RCC 7860 (cell line): ENCODE results near the gene ZNF566.
A peak's percentile ranks its signal among the peaks of the same experiment; 100 is the strongest.
"Not testable (repeated sequence)": the region's sequence is repeated elsewhere in the genome, so short reads cannot be mapped to it uniquely, and the experiment has no call there.

Experiments
- DNase-seq: peaks from one replicate; pipeline ENCODE4 v3.0.0-alpha.2; 2015; ENCODE audit warnings: low spot score
- FAIRE-seq: peaks from 2 replicates; lab custom pipeline; 2012; peaks lifted over from hg19 to GRCh38; lab: Jason Lieb, UNC

ZNF566 gene

DNA sequence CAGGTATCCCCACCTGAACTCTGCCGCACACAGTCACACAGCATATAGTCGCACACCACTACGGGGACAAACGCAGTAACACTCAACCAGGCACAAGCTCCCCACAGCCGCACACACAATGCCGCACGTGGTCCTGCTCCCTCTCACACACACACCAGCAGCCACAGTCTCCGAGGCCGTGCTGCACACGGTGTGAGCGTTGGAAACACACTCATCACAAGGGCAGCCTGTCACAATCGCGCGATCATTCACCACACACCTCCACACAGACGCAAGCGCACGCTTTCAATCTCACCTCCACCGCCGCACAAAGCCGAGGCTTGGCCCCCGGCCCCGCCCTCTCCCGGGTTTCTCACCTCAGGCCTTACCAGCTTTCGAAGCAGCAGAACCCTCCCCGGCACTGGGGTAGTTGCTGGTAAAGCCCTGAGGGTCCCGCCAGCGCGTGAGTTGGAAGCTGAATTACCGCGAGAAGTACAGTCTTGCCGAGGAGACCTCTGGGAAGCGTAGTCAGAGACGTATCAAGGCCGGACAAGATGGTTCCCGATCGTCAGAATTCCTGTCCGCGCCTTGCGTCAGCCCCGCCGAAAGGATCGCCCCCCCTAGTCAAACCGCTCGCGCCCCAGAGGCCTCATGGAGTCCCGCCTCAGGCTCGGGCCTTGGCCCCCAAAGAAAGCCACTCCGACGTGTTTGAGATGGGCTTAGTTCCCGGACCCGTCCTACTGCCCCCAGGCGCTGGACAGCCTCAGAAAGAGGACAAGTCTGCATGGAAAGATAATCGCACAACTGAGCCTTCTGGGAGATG, at the start of gene ZNF566:
ZNF566 (minus strand) TSS at position 444 of the 802 bp plus-strand sequence. CDS start 13,004 bp downstream, outside the sequence.
- FAIRE-seq, result no peak
- peak; percentile 84 for DNase-seq

DNA sequence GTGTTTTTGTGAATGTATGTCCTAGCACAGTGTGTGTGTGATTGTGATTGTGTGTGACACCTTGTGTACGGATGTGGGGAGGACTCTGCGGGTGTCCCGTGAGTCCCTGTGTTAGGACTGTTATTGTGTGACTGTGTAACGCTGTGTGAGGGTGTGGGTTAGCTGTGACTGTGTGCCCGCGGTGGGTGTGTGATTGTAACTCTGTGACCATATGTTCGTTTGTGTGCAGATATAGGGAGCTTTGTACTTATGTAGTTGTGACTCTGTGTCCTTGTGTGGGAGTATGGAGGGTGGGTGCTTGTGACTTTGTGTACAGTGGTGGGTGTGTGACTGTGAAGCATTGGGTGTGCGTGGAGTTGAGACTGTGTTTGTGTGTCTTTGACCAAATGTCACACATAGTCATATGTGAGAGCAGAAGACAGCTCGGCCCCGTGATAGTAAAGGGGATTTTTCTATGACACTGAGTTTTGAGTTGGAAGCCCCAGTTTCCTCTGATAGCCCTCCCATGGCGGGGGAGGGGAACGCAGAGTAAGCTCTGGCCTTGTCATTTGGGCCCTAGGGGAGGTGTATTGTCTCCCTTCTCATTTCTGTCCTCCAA, 39.7 kb upstream of the ZNF566 start:
- no peak for FAIRE-seq
- DNase-seq, result no peak

DNA sequence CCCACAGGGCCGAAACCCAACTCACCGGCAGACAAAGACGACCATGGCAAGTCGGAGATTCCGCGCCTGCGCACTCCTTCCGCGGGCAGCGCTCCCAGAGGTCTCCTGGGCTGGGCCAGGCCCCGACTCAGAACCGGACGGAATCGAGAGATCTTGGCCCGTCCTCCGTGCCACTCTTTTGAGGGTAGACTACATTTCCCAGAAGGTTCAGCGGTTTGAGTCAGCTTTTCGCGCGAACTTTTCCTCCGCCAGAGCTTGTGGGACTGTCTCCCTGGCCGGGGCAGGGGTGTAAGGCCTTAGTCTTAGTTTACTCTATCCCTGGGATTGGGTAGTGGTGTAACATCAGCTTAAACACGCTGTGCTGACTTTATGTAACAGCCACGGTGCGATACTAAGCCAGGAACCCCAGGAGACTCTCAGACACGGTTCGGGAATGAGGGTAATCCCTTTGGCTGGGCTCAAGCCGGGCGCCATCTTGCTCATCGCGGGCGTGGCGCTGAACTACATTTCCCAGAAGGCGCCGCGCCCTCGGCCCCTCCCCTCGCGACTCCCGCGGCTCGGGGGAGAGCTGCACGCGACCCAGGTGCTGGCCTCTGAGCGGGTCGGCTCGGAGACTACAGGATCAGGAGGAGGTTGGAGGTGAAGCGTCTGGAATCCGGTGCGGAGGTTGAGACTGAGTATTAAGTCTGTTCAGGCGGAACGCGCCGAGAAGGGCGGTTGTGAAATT, 39.0 kb upstream of the ZNF566 start, which contains the start of gene ZNF260:
ZNF260 (minus strand) TSS at position 78 of the 727 bp plus-strand sequence. CDS start 13,033 bp downstream, outside the sequence.
- DNase-seq, result peak; percentile 84
- FAIRE-seq, result peak; percentile 74

DNA sequence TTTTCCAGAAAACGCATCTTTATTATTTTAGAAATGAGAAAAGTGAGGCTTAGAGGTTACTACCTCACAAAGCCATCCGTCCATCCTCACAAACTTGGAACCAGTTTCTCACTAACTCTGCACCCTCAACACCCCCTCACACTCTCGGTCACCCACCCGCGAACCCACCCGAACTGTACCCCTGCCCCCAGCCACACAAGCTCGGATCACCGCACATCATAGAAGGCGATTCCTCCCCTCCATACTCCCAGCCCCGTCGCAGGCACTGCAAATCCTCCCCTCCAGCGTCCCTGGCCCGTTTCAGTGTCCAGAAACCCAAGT, 38.5 kb upstream of the ZNF566 start:
- DNase-seq (no peak), FAIRE-seq (no peak)

DNA sequence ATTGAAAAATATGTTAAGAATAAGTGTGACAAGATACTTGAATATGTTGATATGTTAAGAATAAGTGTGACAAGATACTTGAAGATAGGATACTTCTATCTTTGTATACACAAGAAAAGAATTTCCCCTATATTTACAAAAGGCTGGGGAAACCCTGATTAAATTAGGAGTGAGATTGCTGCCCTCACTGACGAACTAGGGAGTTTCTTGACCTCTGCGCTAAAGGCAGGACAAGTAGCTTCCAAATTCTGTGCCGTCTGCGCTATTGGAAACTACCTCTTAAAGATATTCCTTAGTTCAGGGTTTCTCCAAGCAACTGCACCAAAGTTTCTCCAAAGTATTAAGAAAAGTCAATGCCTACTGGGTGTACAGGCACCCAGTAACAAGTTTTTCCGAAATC, 38.0 kb upstream of the ZNF566 start:
- DNase-seq (no peak), FAIRE-seq (no peak)

DNA sequence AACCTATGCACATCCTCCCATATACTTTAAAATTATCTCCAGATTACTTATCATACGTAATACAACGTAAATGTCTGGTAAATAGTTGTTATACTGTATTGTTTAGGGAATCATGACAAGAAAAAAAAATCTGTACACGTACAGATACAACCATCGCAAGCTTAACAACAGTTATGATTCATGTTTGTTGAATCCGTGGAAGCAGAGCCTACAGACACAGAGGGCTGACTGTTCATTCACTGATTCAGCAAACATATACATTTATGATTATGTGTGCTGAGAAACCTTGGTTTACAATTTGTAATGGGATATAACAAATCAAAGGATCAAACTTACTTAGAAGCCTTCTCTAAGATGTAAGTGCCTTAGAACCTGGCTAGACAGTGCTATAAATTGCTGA, 37.2 kb upstream of the ZNF566 start:
- no peak for DNase-seq
- FAIRE-seq, result no peak

DNA sequence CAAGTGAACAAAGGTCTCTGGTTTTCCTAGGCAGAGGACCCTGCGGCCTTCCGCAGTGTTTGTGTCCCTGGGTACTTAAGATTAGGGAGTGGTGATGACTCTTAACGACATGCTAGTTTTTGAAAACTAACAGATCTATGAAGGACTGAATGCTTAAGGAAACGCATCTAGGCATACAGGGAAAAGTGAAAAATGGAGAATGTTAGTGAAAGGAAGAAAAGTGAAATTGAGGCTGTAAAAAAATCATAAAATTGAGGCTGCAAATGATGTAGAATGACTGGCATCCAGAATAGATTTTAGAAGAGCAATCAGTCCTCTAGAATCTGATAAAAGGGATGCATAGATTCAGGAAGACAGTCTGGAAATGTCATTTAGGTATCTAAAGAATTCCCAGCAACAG, 35.3 kb upstream of the ZNF566 start:
- FAIRE-seq, result no peak
- DNase-seq, result no peak

DNA sequence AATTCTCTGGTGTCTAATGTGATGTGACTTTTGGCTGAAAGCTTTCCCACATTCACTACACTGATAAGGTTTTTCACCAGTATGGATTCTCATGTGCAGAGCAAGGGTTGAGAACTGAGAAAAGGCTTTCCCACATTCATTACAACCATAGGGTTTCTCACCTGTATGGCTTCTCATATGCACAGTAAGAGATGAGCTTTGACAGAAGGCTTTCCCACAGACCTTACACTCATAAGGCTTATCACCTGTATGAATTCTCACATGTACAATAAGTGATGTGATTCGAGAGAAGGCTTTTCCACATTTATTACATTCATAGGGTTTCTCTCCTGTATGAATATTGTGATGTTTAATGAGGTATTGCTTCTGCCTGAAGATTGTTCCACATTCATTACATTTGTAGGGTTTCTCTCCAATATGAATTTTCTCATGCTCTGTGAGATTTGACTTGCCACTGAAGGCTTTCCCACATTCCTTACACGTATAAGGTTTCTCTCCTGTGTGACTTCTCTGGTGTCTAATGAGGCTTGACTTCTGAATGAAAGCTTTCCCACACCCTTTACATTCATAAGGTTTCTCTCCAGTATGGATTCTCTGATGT, 24.8 kb upstream of the ZNF566 start:
- FAIRE-seq (no peak), DNase-seq (no peak)

DNA sequence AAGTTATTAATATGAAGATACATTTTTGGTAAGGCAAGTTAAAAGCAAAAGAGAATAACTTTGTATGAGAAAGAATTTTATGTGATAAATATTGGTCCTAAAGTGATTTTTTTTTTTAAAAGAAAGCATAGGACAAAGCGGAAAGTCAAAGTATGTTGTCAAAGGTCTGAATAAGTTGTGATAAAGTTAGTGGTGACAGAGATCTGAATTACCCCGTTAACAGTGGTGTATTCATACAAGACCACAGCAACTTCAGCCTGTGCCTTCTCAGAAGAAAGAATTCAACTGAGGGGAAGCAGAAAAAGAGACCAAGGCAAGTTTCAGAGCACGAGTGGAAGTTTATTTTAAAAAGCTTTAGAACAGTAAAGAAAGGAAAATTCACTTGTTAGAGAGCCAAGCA, 19.0 kb upstream of the ZNF566 start:
- no peak for DNase-seq
- no peak for FAIRE-seq

DNA sequence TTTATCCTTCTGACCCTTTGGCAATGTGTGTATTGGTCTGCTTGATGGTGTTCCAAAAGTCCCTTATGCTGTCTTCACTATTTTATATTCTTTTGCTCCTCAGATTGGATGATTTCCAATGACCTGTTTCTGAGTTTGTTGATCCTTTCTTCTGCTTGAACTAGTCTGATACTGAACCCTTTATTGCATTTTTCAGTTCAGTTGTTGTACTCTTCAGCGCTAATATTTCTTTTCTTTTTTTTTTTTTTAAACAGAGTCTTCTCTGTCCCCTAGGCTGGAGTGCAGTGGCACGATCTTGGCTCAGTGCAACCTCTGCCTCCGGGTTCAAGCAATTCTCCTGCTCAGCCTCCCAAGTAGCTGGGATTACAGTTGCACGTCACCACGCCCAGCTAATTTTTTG, 12.6 kb upstream of the ZNF566 start:
- FAIRE-seq (no peak), DNase-seq (no peak)

DNA sequence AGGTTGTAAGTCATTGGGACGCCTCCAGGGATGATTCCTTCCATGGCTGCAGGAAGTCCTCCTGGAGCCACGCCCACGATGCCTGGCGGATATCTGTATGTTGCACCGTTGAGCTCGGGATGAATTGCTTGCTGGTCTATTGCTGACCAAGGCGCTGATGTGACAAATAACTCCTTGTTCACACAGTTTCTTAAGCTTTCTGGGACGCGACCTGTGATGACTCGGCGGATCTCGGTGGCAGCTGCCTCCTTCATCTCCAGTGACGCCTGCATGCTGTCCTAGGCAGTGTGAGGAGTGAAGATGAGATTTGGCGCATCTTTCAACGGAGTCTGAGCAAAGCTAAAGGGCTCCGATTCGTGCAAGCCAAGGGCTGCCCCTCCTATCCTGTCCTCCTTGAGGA, 7.6 kb upstream of the ZNF566 start:
- DNase-seq (no peak), FAIRE-seq (no peak)

DNA sequence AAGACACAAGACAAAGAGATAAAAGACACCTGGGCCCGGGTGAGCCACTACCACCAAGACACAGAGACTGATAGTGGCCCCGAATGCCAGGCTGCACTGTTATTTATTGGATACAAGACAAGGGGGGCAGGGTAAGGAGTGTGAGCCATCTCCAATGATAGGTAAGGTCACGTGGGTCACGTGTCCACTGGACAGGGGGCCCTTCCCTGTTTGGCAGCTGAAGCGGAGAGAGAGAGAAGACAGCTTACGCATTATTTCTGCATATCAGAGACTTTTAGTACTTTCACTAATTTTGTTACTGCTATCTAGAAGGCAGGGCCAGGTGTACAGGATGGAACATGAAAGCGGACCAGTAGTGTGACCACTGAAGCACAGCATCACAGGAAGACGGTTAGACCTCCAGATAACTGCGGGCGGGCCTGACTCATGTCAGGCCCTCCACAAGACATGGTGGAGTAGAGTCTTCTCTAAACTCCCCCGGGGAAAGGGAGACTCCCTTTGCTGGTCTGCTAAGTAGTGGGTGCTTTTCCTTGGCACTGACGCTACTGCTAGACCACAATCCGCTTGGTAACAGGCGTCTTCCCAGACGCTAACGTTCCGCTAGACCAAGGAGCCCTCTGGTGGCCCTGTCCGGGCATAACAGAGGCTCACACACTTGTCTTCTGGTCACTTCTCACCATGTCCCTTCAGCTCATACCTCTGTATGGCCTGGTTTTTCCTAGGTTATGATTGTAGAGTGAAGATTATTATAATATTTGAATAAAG, 3.5 kb upstream of the ZNF566 start:
- DNase-seq, result peak; percentile 6
- not testable (repeated sequence) for FAIRE-seq

DNA sequence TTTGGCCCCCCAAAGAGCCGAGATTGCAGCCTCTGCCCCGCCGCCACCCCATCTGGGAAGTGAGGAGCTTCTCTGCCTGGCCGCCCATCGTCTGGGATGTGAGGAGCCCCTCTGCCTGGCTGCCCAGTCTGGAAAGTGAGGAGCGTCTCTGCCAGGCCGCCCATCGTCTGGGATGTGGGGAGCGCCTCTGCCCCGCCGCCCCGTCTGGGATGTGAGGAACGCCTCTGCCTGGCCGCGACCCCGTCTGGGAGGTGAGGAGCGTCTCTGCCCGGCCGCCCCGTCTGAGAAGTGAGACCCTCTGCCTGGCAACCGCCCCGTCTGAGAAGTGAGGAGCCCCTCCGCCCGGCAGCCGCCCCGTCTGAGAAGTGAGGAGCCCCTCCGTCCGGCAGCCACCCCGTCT, 1.5 kb upstream of the ZNF566 start:
- DNase-seq, FAIRE-seq: not testable (repeated sequence)

DNA sequence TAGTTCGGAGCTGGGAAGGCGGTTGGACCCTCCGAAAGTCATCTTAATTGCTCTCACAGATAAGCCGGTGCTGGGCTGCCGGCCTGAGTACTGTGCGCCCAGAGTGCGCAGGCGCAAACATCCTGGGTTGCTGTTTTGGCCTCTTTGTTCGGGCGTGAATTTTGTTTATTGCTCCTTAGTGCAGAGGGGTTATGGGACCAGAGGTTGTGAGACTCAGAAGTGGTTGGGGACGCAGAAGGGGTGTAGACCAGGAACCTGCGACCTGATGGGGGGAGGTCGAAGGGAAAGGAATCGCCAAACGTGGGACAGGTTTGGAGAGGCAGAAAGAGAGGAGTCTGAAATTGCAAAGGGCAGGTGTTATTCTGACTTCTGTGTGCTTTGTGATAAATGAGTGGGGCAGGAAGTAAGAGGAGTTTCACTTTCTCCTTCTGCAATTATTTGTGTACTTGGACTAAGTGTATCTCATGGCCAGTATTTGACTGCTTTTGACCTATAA, 607 bp upstream of the ZNF566 start:
- DNase-seq (peak; percentile 65), FAIRE-seq (no peak)

DNA sequence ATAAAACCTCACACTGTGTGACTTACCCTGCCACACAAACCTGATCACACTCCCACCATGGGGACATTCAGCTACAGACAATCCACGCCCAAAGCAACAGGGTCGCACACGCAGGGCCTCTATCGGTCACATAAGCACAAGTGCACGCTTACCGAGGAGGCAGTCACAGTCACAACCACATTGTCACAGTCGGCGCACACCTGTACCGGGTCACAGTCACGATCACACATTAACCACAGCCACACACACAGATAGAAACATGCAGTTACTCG, 579 bp downstream of the ZNF566 start:
- no peak for FAIRE-seq
- peak; percentile 8 for DNase-seq

DNA sequence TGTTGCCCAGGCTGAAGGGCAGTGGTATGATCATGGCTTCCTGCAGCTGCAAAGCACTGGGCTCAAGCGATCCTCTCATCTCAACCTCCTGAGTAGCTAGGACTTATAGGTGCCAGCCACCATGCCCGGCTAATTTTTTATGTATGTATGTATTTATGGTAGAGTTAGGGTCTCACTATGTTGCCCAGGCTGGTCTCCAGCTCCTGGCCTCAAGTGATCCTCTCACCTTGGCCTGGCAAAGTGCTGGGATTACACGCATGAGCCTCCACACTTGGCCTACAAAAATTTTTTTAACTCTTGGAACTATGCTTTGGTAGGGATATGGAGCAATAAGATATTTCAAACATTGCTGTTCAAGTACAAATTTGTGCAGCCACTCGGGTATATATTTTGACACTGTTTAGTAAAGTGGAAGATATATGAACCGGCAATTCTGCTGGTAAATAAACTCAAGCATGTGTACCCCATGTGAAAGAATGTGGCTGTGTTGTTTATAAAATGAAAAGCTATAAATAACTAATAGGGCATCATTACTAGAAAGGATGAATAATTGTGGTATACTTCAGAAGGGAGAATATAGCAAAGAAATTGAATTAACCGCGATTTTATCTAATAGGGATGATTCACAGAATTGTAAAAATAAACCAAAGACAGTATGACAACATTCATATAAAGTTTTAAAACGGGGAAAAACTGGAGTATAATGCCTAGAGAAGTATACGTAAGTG, 1.1 kb downstream of the ZNF566 start:
- FAIRE-seq (no peak), DNase-seq (no peak)

DNA sequence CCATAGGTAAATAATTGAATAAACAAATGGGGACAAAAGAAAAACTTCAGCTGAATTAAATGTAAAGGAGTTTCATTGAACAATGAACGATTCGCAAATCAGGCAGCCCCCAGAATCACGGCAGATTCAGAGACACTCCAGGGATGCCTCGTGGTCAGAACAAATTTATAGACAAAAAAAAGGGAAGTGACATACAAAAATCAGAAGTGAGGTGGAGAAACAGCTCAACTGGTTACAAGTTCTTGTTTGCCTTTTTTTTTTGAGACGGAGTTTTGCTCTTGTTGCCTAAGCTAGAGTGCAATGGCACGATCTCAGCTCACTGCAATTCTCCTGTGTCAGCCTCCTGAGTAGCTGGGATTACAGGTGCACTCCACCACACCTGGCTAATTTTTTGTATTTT, 5.7 kb downstream of the ZNF566 start:
- FAIRE-seq (no peak), DNase-seq (no peak)

DNA sequence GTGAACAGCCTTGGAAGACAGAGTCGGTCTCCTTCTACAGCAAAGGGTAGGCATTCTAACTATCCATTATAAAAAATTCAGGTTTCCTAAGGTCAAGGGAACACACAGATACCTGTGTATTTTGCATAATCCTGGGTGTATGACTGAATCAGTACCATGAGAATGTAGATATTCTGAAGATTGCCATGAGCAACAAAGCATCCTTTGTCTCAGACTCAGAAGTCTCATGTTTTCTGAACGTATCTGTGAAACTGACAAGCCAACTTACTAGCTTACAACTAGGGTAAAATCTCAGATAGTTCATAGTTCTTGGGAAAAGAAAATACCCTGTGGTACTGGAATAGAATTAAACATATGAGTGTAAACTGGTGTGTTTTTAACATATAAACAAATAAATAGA, 6.5 kb downstream of the ZNF566 start:
- no peak for FAIRE-seq

DNA sequence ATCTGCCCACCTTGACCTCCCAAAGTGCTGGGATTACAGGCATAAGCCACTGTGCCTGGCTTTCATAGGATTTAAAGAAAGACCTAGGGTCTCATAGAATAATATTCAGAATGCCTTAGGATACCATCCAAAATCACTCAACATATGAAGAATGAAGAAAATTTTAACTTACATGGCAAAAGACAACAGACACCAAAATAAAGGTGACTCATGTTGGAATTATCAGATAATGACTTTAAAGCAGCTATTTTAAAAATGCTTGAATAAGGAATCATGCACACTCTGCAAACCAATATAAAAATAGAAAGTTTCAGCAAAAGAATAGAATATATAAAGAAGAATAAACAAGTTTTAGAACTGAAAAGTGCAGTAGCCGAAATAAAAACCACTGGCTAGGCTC, 29.3 kb downstream of the ZNF566 start:
- FAIRE-seq (no peak), DNase-seq (no peak)

More for the DNA sequence above, 6.5 kb downstream of the ZNF566 start:
- DNase-seq, result no peak

DNA sequence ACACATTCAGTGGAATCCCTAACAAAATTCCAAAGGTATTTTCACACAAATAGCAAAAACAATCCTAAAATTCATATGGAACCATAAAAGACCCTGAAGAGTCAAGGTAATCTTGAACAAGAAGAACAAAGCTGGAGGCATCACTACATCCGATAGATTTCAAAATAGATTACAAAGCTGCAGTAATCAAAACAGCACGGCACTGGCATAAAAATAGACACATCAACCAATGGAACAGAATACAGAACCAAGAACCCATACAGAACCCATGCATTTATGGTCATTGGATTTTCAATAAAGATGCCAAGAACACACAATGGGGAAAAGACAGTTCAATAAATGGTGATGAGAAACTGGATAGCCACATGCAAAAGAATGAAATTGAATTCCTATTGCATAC, 32.5 kb downstream of the ZNF566 start:
- DNase-seq (no peak), FAIRE-seq (no peak)
